Stimulated activated CD4-positive, alpha-beta T cell treated with anti-CD3 and anti-CD28 coated beads, TNF-alpha, amount 100 ng/mL, for 4 hours (primary cell): ENCODE data around the gene GPRC5A.

Source experiments
- DNase-seq, 3 experiments: peaks; one replicate each; pipeline ENCODE4 v3.0.0-alpha.2; 2020; ENCODE audit warnings: low read depth in 3 of 3

GPRC5A gene

DNA sequence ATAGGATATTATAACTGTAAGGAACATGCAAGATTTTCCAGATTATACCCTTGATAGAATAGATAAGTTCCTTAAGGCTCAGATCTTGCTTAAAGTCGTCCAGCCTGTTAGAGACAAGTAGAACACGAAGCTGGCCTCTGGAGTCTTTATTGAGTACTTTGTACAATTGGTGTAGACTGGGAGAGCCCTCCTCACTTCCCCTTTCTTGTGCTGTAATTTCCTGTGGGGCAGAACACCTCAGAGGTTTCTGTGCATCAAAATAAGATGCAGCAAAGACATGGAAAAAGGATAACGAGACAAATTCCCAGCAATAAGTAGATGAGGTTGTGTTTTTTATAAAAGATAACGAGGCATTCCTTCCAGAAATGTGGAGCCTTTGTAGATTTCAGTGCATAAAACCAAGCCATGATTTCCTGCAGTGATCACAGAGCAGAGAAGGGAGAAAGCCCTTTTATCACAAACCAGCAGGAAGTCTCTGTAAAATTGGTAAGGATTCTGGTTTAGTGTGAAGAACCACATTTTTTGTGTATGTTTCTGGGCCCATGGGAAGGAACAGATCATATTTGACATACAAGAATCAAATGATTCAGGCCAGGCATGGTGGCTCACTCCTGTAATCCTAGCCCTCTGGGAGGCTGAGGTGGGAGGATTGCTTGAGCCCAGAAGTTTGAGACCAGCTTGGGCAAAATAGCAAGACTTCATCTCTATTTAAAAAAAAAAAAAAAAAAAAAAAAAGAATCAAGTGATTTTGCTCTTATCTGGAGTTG, 18.0 kb downstream of the GPRC5A start:
- no peak for DNase-seq

DNA sequence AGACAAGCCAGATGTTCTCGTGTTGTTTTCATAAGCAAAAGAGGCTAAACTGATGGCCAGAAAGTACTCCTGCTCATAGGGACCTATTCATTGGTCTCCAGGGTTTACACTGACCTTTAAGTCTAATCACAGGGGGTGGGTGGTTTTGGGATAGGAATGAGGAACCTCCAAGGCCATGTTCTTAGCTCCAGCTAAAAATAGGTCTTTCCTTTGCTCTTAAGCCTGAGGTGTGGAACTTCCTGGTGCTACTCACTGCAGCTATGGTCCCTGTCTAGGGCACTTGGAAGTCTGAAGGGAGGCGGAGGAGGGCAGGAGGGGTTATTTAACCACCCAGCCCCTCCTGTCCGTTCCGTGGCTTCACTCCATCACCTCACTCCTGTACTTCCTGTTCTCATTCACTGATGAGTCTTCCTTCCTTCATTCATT, 18.6 kb downstream of the GPRC5A start:
- DNase-seq: no peak

DNA sequence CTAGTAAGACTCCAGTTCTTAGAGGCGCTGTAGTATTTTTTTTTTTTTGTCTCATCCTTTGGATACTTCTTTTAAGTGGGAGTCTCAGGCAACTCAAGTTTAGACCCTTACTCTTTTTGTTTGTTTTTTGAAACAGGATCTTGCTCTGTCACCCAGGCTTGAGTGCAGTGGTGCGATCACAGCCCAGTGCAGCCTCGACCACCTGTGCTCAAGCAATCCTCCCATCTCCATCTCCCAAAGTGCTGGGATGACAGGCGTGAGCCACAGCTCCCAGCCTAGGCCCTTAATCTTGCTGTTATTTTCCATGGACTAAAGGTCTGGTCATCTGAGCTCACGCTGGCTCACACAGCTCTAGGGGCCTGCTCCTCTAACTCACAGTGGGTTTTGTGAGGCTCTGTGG, 21.3 kb downstream of the GPRC5A start:
- DNase-seq: no peak

DNA sequence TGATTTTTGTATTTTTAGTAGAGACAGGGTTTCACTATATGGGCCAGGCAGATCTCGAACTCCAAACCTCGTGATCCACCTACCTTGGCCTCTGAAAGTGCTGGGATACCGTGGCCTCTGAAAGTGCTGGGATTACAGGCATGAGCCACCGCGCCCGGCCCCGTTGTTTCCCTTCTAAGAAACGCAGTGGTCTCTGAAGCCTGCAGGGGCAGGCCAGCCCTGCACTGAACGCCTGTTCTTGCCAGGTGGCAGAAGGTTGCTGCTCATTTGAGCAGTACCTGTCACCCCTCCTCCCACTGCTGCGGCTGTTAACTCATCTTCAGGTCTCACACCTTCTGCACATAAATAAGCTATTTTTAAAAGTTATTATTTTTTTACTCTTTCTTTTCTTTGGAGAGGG, 24.3 kb downstream of the GPRC5A start:
- DNase-seq: no peak

DNA sequence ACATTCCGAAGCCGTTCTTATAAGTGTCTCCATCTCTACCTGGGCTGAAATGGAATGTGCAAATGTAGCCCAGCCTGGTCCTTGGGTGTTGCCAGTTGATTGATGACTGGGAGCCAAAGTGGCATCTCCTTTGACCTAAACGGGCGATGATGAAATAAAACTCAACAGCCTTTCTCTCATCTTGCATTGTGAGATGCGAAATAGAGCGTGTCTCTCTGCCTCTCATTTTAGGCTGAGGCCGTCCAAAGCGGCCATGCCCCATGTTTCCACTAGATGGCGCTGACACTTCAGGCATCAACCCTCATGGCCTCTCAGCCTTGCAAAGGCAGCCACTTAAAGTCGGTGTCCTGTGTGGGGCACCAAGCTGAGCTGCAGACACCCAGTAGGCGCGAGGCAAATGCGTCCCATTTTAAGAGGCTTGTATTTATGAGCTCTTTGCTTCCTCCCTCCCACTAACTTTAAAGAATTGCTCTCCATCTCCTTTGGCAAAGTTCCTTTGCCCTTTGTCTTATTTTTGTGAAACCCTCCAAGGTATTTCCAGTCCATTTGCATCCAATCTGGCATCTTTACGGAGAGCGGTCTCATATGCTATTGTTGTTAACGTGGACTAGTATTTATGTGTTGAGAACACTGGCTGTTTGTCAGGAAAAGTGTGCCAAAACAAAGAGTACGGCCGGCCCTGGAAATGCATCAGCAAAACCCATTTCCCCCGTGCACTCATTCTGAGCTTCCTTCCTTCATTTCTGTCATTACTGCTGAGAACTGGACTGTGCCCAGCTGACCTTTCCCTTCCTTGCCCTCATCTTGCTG, 25.0 kb downstream of the GPRC5A start:
- DNase-seq: peak; percentile 72 to 73 (median 72)

DNA sequence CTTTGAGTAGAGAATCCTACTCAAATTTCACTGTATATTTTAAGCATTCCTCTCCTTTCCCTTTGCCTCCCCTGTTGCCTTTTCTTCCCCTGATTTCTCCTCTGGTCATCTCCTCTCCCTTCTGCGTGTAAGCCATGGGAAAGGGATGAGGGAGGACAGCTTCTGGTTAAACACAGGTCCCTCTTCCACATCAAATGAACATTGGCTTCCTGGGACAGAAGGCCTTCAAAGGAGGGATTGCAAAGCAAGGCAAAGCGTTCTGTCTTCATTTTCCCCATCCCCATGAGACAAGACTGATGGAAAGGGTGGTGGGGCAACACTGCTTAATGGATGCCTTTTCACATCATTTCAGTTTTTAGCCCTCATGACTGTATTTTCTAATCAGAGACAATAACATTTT, 26.2 kb downstream of the GPRC5A start:
- no peak for DNase-seq

DNA sequence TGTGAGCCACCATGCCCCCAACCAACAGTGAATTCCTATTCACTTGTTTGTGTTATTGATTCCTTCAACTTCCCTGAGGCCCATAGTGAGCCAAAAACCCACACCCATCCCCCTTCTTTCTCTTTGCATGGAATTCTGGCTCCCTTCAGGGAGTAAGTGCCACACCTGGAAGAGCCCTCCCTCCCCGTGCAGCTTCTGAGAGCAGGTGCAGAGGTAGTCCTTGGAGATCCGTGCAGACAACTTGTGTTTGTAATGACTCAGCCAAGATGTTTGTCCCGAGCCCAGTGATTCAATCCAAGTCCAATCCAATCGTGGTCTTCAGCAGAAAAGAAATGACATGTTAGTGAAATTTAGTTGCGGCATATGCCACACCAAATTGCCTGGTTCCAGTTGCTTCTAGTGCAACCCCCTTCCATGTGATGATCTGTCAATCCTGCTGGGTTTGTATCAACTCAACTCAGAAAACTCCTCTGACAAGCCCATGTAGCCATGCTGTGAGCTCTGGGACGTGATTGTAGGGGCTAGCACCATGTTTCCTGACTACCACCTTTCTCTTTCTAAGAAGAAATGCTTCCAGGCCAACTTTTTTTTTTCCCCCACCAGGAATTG, 27.5 kb downstream of the GPRC5A start:
- DNase-seq: no peak

DNA sequence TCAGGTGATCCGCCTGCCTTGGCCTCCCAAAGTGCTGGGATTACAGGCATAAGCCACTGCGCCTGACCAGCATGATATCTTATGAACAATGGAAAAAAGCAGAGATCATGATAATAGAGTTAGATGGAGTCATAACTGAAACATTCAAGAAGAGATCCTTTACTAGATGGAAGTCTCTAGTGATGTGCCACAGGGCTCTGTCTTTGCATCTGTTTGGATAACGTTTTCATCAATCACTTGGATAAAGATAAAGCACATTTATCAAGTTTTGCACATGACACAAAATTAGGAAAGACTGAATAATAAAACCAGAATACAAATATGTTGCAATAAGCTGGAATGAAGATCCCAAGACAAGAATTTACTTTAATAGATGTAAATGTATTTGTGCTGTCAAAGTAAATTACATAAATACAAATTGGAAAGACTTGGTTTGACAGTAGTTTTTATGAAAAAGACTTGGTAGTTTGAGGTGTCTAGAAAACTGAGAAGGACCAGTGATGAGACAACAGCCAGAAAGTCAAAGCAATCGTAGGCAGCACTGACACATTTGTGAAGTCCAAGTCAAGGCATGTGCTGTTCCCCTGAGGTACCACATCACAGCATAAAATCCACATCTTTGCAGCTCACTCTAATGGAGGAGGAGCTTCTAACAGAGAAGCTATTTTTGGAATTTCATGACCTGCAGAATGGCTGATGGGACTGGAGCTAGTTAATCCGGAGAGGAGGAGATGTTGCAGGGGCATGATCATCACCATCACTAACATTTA, 28.5 kb downstream of the GPRC5A start:
- DNase-seq: no peak

DNA sequence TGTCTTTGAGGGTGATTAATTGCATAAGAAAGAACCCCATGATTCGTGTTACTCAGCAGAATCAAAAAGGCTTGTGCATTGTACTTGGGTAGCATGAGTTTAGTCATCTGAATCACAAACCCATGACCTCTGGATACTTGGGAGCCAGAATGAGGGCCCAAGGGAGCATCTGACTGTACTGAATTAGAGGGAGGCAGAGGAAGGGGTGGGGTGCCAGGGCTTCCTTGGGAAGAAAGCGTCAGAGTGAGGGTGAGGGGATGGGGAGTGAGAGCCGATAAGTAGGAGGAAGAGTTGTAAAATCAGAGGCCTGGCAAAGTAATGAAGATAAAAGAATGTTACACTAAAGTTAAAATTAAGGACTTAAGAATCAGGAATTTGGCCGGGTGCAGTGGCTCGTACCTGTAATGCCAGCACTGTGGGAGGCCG, 30.8 kb downstream of the GPRC5A start:
- DNase-seq: no peak

DNA sequence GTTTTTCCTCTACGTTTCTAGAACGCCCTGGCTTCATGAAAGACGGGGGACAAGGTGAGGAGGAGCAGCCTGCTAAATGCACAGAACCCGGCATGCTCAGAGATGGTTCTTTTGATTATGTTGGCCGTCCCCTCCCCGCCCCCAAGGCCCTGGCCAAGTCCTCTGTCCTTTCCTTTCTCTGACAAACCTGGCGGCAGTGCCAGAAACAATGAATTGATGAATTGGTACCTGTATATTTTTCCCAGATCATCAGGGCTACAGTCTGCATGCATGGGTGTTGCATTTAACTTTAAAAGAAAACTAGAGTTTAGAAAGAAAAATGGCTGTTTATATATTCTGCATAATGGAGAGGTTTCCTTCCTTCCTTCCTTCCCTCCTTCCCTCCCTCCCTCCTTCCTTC, 31.6 kb downstream of the GPRC5A start:
- DNase-seq: no peak

DNA sequence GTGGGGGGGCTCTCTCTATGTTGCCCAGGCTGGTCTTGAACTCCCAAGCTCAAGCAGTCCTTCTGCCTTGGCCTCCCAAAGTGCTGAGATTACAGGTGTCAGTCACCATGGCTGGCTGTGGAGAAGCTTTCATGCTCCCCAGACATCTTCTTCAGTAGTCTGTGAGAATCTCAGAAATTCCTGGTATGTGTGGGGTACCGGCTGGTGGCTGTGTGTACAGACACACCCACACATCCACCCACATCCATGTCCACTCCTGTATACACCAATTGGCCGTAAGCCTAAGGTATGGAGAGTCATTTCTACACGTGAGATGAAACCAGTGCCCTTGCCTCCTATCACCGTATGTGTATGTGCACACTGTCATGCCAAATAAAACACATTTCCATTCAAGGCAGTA, 32.8 kb downstream of the GPRC5A start:
- DNase-seq: no peak

DNA sequence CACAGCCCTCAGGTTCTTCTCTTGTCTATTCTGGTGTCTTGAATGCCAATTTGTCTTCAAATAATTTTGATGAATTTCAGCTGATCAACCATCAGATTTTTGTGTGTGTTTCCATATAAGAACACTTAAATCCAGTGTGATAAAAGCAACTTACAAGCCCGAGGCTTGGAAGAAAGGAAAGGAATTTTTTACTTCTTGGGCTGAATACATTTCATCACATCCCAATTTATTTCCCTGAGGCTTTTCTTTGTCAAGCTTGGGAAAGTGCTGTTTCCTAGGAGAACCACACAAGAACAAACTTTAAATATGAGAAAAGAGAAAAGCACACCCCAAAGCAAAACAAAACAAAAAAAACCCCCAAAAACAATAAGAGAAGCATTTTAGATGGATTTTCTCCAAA, 34.0 kb downstream of the GPRC5A start:
- no peak for DNase-seq

DNA sequence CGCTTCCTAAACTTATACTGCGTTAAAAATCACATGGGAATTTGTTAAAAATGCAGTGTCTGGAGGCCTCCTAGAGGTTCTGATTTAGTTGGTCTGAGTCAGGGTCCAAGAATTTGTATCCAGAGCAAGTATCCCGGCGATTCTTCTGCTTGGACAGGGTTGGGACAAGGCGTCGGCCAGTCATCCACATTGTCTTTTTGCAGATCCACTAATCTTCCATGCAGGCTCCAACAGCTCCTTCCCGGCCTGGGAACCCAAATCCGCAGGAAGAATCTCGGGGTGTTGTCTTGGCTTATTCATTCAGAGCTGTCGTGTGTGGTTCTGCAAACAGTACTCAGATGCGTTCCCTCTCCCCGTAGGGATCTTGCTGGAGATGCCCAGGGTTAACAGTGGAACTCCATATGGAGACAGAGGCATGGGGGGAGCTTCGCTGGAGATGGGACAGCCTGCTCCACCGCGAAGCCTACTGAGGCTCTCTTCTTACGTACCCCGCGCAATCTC, 35.3 kb downstream of the GPRC5A start:
- no peak for DNase-seq

DNA sequence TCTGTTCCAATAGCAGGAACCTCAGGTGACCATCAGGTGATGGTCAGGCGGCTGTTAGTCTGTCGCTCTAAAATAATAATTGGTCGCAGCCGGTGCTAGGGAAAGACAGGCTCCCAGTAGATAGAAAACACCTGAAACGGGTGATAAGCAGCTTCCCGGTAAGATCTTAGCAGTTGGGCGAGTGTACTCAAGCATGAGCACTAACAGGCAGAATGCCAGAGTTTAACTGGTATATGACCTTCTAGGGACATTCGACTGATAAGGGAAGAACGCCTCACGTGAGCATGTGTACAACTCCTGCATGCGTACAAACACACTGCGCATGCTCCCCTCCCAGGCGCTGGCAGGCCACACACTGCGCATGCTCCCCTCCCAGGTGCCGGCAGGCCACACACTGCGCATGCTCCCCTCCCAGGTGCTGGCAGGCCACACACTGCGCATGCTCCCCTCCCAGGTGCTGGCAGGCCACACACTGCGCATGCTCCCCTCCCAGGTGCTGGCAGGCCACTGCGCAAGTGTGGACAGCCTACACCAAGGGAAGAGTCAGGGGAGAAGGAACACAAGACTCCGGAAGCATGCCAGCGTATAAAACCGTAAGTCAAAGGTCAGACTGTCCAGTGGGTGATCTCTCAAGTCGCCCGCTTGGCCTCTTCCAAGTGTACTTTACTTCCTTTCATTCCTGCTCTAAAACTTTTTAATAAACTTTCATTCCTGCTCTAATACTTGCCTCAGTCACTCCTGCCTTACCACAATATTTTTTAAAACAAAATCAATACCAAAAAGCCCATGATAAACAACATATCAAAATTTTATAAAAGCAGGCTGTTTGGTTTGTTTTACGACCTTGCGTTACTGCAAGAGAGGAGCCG, 36.1 kb downstream of the GPRC5A start:
- DNase-seq: peak in 2 of 3 experiments; percentile 5 to 33

DNA sequence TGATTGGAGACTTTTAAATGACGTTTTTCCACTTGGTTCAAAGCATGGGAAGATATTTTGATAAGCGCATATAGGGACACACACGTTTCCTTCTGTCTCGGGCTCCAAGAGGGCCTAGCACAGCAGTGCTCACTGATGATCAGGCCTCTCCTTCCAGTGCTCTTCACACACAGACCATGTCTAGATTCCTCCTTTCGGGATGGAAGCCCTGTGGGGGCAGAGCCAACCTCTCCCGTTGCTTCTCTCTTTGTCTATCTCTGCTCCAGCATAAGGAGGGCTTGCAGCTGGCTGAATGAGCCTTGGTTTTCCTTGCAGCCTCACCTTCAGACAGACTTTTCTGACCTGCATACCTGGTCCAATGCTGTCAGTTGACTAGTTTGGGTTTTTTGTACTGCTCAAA, 38.3 kb downstream of the GPRC5A start:
- DNase-seq: no peak

DNA sequence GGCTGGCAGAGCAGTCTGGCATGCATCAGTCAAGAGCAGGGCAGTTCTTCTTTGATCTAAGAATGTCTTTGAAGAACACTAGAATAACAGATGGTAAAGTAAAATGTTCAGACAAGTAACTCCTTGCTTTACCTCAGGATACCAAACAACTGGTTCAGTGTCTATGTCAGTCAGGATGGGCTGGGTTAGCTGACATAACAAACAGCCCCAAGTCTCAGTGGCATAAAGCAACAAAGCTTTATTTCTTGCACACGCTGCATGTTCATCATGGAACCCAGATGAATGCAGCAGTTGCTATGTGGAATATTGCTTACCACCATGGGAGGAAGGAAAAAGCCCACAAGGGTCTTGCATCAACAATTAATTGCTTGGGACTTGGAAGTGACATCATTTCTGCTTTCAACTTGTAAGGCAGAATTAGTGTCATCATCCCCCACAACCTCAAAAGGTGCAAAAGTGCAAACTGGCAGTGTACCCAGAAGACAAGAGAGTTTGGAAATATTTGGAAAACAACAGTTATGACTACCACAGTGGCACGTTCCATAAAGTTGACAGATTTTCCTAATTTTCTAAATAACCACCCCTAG, 39.4 kb downstream of the GPRC5A start:
- no peak for DNase-seq

DNA sequence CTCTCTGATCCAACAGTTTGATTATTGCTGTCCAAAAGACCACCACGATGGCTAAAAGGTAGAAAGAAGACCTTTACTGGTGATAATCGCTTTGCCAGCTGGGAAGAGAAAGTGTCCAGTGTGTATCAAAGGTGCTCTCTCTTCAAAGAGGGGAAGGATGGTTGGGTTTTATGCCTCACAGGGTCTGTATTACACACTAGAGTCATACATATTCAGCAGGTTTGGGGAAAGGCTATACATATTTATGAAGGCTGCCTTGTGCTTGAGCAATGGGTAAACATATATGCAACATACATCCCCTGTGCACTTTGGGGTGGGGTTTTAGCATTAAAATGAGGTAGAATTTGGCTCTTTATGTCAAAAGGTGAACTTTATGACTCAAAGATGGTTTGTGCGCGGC, 42.4 kb downstream of the GPRC5A start:
- no peak for DNase-seq

DNA sequence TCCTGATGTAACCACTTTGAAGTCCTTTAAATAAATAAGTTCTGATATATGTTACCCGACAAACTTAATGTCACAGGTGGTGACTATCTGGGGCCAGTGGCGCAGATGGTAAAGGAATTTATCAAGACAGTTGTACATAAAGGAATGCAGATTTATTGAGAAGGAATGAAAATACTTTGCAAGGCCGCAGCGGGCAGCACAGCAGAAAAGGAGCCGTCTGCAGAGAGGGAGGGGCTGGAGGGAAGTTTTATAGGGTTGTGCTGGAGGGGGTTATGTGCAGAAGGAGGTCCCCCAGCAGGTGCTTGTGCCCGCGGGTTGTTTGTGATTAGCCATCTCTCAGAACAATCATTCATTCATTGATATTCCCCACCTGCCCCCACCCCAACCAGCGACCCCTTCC, 43.2 kb downstream of the GPRC5A start:
- no peak for DNase-seq

DNA sequence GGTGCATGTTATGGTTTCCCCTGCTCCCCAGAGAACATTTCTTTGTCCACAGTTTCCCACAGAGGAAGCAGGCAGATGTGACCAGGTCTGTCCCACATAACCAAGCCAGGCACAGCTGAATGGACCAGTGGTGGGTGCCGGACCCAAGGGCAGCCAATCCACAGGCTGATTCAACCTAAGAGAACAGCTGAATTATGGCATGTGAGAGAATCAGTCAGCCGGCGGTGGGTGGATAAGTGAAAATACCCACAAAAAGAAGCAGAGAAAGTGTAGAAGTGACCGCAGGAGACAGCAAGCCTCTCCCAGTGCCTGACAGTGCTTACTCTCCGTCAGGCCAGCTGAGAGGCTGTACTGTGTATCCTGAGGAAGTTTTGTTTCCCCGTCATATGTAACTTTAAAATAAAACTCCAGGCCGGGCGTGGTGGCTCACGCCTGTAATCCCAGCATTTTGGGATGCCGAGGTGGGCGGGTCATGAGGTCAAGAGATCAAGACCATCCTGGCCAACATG, 45.7 kb downstream of the GPRC5A start:
- no peak for DNase-seq

DNA sequence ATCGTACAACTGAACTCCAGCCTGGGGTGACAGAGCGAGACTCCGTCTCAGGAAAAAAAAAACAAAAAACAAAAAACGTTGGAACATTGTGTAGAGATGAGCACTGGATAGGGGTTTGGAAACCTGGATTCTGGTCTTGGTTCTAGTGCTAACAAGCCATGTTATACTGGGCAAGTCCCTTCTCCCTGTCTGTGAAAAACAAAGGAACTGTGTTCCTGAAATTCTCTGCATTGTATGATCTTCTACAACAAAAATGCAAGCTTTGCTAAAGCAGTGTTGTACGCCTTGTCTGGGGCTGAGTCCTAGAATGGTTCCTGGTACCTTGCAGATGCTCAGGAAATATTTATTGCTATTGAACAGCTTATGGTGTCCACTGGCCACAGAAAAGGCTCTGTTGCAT, 47.2 kb downstream of the GPRC5A start:
- DNase-seq: no peak
